Common myeloid progenitor, CD34-positive (primary cell): ENCODE results near the gene NRARP.

Experiments
- CTCF ChIA-PET: fragments of 350-600 bp; sonication (Branson Sonifier 250); formaldehyde crosslinking; loops from one replicate; lab custom pipeline; 2021; ENCODE audit warnings: antibody characterized with exemption; lab: Charles Lee
- POLR2A ChIA-PET: fragments of 350-600 bp; sonication (Branson Sonifier 250); formaldehyde crosslinking; loops from one replicate; lab custom pipeline; 2021; ENCODE audit warnings: antibody characterized with exemption; lab: Charles Lee
- DNase-seq, 3 donors: peaks; one replicate each; pipeline versions ENCODE4 v3.0.0 to v3.0.0-alpha.2; 2013
- H3K27ac ChIP-seq, 2 experiments: 1 replicate in 1 of 2; 2 replicates in 1 of 2; pipeline ENCODE4 v1.7.0; 2013; ENCODE audit warnings: inconsistent platforms in 2 of 2, low read length in 2 of 2, mild to moderate bottlenecking in 2 of 2, low read depth in 1 of 2, moderate library complexity in 1 of 2; ENCODE audit not compliant: severe bottlenecking in 2 of 2, insufficient read depth in 1 of 2, poor library complexity in 1 of 2
- H3K27me3 ChIP-seq, 5 experiments: replicated peaks in 2 of 5; 1 replicate in 3 of 5; 2 replicates in 2 of 5; pipeline versions ENCODE4 v1.6.1 to v1.7.0; 2013; ENCODE audit warnings: low read length in 4 of 5, mild to moderate bottlenecking in 2 of 5, moderate library complexity in 2 of 5, inconsistent platforms in 1 of 5; ENCODE audit not compliant: insufficient read depth in 5 of 5, control insufficient read depth in 4 of 5
- H3K36me3 ChIP-seq, 4 experiments: 1 replicate in 2 of 4; 2 replicates in 2 of 4; pipeline versions ENCODE4 v1.6.1 to v1.7.0; 2013; ENCODE audit warnings: low read length in 3 of 4, control low read depth in 1 of 4, mild to moderate bottlenecking in 1 of 4; ENCODE audit not compliant: control insufficient read depth in 4 of 4, insufficient read depth in 4 of 4
- H3K4me1 ChIP-seq, 4 experiments: 1 replicate in 3 of 4; 2 replicates in 1 of 4; pipeline versions ENCODE4 v1.6.1 to v1.7.1; 2013; ENCODE audit warnings: low read length in 3 of 4, mild to moderate bottlenecking in 3 of 4, control low read depth in 1 of 4, inconsistent platforms in 1 of 4, moderate library complexity in 1 of 4; ENCODE audit not compliant: control insufficient read depth in 4 of 4, insufficient read depth in 4 of 4; ENCODE audit errors: control extremely low read depth in 1 of 4
- H3K4me3 ChIP-seq, 7 experiments: 1 replicate in 4 of 7; 2 replicates in 3 of 7; pipeline versions ENCODE4 v1.5.1 to v1.7.0; 2013; ENCODE audit warnings: mild to moderate bottlenecking in 7 of 7, low read length in 6 of 7, moderate library complexity in 6 of 7, inconsistent platforms in 2 of 7, low read depth in 2 of 7, control low read depth in 1 of 7; ENCODE audit not compliant: insufficient read depth in 4 of 7, control insufficient read depth in 1 of 7; ENCODE audit errors: extremely low read depth in 1 of 7
- H3K9me3 ChIP-seq, 5 experiments: 1 replicate in 4 of 5; 2 replicates in 1 of 5; pipeline versions ENCODE4 v1.6.1 to v1.7.1; 2013; ENCODE audit warnings: low read length in 4 of 5, mild to moderate bottlenecking in 2 of 5, inconsistent platforms in 1 of 5, low read depth in 1 of 5, moderate library complexity in 1 of 5; ENCODE audit not compliant: control insufficient read depth in 4 of 5, insufficient read depth in 2 of 5; ENCODE audit errors: control extremely low read depth in 1 of 5
- WGBS: methylation state at CpG from one replicate; pipeline ENCODE4 v1.1.5; 2013; ENCODE audit not compliant: insufficient coverage; 5-methylcytosine and 5-hydroxymethylcytosine counted together

NRARP gene

GRCh38 chr9:137280474-137281344, 21.4 kb downstream of the NRARP start:
- peaks cover 0 to 69% (median 60%) of the 10 kb centered on the region in 4 experiments for H3K4me1 ChIP-seq
- no peaks in the 10 kb centered on the region for H3K9me3 ChIP-seq
- H3K36me3 ChIP-seq = peaks cover 3 to 40% (median 18%) of the 10 kb centered on the region in 4 experiments
- 62% methylated on average over 64 of the region's 85 CpGs for WGBS
- DNase-seq = peak in 2 of 3 donors; percentile 62 to 66
- no peaks in the 10 kb centered on the region for H3K27me3 ChIP-seq
- no peak overlapping the region for H3K27ac ChIP-seq
- POLR2A ChIA-PET = no interaction called here
- peak overlapping the region in 3 of 7 experiments; percentile 9 to 28 (median 19) for H3K4me3 ChIP-seq
- CTCF ChIA-PET = interaction anchor here (1.1 to 1.2 kb wide), 2 partner anchors 9 to 44 kb away, joined by 3 read pairs; no protein-coding TSS in a partner anchor

GRCh38 chr9:137279741-137280473, 22.2 kb downstream of the NRARP start:
- H3K27ac ChIP-seq = no peak overlapping the region
- peaks cover 0 to 76% (median 65%) of the 10 kb centered on the region in 4 experiments for H3K4me1 ChIP-seq
- no peak for DNase-seq
- ChIA-PET CTCF (interaction anchor here (1.1 to 1.2 kb wide), 2 partner anchors 9 to 43 kb away, joined by 3 read pairs; no protein-coding TSS in a partner anchor), POLR2A (no interaction called here)
- no peaks in the 10 kb centered on the region for H3K27me3 ChIP-seq
- 95% methylated on average over 34 of the region's 41 CpGs for WGBS
- no peaks in the 10 kb centered on the region for H3K9me3 ChIP-seq
- H3K36me3 ChIP-seq = peaks cover 3 to 40% (median 18%) of the 10 kb centered on the region in 4 experiments
- peak overlapping the region in 1 of 7 experiments; percentile 17 for H3K4me3 ChIP-seq

- Histone ChIP-seq H3K27me3 (no peaks in the 10 kb centered on the region), H3K4me1 (peaks cover 0 to 84% (median 69%) of the 10 kb centered on the region in 4 experiments), H3K27ac (peak overlapping the region in 1 of 2 experiments; percentile 83), H3K9me3 (no peaks in the 10 kb centered on the region), H3K36me3 (peaks cover 3 to 40% (median 19%) of the 10 kb centered on the region in 4 experiments), H3K4me3 (peak overlapping the region in 5 of 7 experiments; percentile 10 to 86 (median 77))
- 91% methylated on average over 123 of the region's 139 CpGs for WGBS
- no peak for DNase-seq
- ChIA-PET POLR2A (no interaction called here), CTCF (interaction anchor here (1.1 to 1.2 kb wide), 2 partner anchors 8 to 42 kb away, joined by 3 read pairs; no protein-coding TSS in a partner anchor)
Observed at GRCh38 chr9:137278721-137279711, 23.1 kb downstream of the NRARP start.

- Histone ChIP-seq H3K4me3 (peak overlapping the region; percentile 42 to 86 (median 72)), H3K9me3 (no peaks in the 10 kb centered on the region), H3K27ac (peak overlapping the region; percentile 25 to 83), H3K36me3 (peaks cover 3 to 35% (median 18%) of the 10 kb centered on the region in 4 experiments), H3K4me1 (peaks cover 0 to 85% (median 68%) of the 10 kb centered on the region in 4 experiments), H3K27me3 (no peaks in the 10 kb centered on the region)
- DNase-seq = peak in 2 of 3 donors; percentile 43 to 67
- CTCF ChIA-PET = interaction anchor here (1.4 to 2.8 kb wide), 4 partner anchors 9 to 17 kb away, joined by 3 to 12 read pairs (median 7); no protein-coding TSS in a partner anchor
- 11% methylated on average over 35 of the region's 54 CpGs for WGBS
- POLR2A ChIA-PET = interaction anchor here (1.4 kb wide), 1 partner anchor 16 kb away, joined by 3 read pairs; no protein-coding TSS in a partner anchor
Observed at GRCh38 chr9:137278061-137278701, 23.9 kb downstream of the NRARP start.

- POLR2A ChIA-PET = interaction anchor here (1.4 kb wide), 1 partner anchor 17 kb away, joined by 3 read pairs; no protein-coding TSS in a partner anchor
Observed at GRCh38 chr9:137277329-137278041, 24.6 kb downstream of the NRARP start, which contains the start of gene TOR4A. Gene TOR4A (plus strand): TSS chr9:137277726. CDS start chr9:137278690, 964 bp downstream.

More at GRCh38 chr9:137277329-137278041, 24.6 kb downstream of the NRARP start, which contains the start of gene TOR4A:
- H3K9me3 ChIP-seq = no peaks in the 10 kb centered on the region
- WGBS = 0% methylated on average over 20 of the region's 25 CpGs
- H3K27me3 ChIP-seq = no peaks in the 10 kb centered on the region
- H3K36me3 ChIP-seq = peaks cover 4 to 37% (median 19%) of the 10 kb centered on the region in 4 experiments
- peak within 1 kb of the TSS; percentile 42 to 86 (median 72) for H3K4me3 ChIP-seq
- peaks cover 0 to 78% (median 66%) of the 10 kb centered on the region in 4 experiments for H3K4me1 ChIP-seq
- peak in 2 of 3 donors; percentile 56 to 74 for DNase-seq
- peak within 1 kb of the TSS; percentile 25 to 83 for H3K27ac ChIP-seq
- CTCF ChIA-PET = interaction anchor here (1.4 to 2.8 kb wide), 4 partner anchors 9 to 16 kb away, joined by 3 to 12 read pairs (median 7); no protein-coding TSS in a partner anchor
